HG02759 (cell line): ENCODE data around the gene SULT1A2.
"Not testable (repeated sequence)": the region's sequence is repeated elsewhere in the genome, so short reads cannot be mapped to it uniquely, and the experiment has no call there.

Experiments used
- ATAC-seq: cut with Tn5 transposase; IDR thresholded peaks from one replicate; pipeline ENCODE4 v1.9.1; 2021; ENCODE audit warnings: mild to moderate bottlenecking, moderate library complexity; ENCODE audit not compliant: unreplicated experiment

SULT1A2 gene

GRCh38 chr16:28592511-28592910 is 4.3 kb downstream of the SULT1A2 start:
- ATAC-seq = no peak

GRCh38 chr16:28591355-28591754 is 5.5 kb downstream of the SULT1A2 start:
- no peak for ATAC-seq

- no peak for ATAC-seq
These were observed 6.2 kb downstream of the SULT1A2 start for GRCh38 chr16:28590384-28591340.

- no peak for ATAC-seq
These were observed 6.9 kb downstream of the SULT1A2 start for GRCh38 chr16:28589930-28590329.

- ATAC-seq = no peak
These were observed 7.8 kb downstream of the SULT1A2 start for GRCh38 chr16:28589069-28589468.

GRCh38 chr16:28587386-28587785 is 9.5 kb downstream of the SULT1A2 start:
- ATAC-seq = no peak

- ATAC-seq = no peak
These were observed 10.4 kb downstream of the SULT1A2 start for GRCh38 chr16:28586466-28586865.

GRCh38 chr16:28585674-28586073 is 11.2 kb downstream of the SULT1A2 start:
- no peak for ATAC-seq

GRCh38 chr16:28580726-28581315 is 16.0 kb downstream of the SULT1A2 start:
- ATAC-seq = no peak

- no peak for ATAC-seq
These were observed 21.3 kb downstream of the SULT1A2 start for GRCh38 chr16:28575446-28576109.

- ATAC-seq = no peak
These were observed 21.9 kb downstream of the SULT1A2 start for GRCh38 chr16:28574925-28575324.

- ATAC-seq = no peak
These were observed 22.8 kb downstream of the SULT1A2 start for GRCh38 chr16:28573738-28574718.

GRCh38 chr16:28572696-28573510 is 23.9 kb downstream of the SULT1A2 start:
- no peak for ATAC-seq

- no peak for ATAC-seq
These were observed 26.7 kb downstream of the SULT1A2 start for GRCh38 chr16:28569968-28570752.

- no peak for ATAC-seq
These were observed 27.8 kb downstream of the SULT1A2 start for GRCh38 chr16:28569021-28569420.

GRCh38 chr16:28567292-28567691 is 29.6 kb downstream of the SULT1A2 start:
- ATAC-seq = no peak

GRCh38 chr16:28566233-28566925 is 30.5 kb downstream of the SULT1A2 start:
- ATAC-seq = not testable (repeated sequence)

- no peak for ATAC-seq
These were observed 33.6 kb downstream of the SULT1A2 start for GRCh38 chr16:28563218-28563617.
